Sigmoid colon (tissue), 7 donors: ENCODE measurements around the gene PARVB. TPM values are rescaled to one million over a fixed set of nuclear protein-coding genes. Genes with fewer than 3 reads are reported as not detected.
"Not testable (repeated sequence)": the region's sequence is repeated elsewhere in the genome, so short reads cannot be mapped to it uniquely, and the experiment has no call there.

ENCODE experiments used
- DNase-seq: peaks from one replicate; pipeline ENCODE4 v3.0.0-alpha.2; 2019
- H3K27ac ChIP-seq, 4 donors: fragments of 200-600 bp; sonication (generic); one replicate each; pipeline ENCODE4 v1.5.1; 2016 to 2019; ENCODE audit warnings: mild to moderate bottlenecking in 1 of 4
- H3K27me3 ChIP-seq, 3 donors: fragments of 200-600 bp; sonication (generic); one replicate each; pipeline ENCODE4 v1.5.1; 2019; ENCODE audit warnings: mild to moderate bottlenecking in 1 of 3
- H3K36me3 ChIP-seq, 4 donors: fragments of 200-600 bp; sonication (generic); one replicate each; pipeline ENCODE4 v1.5.1; 2016 to 2019
- H3K4me1 ChIP-seq, 4 donors: fragments of 200-600 bp; sonication (generic); one replicate each; pipeline ENCODE4 v1.5.1; 2017 to 2019
- H3K4me3 ChIP-seq, 4 donors: fragments of 200-600 bp; sonication (generic); one replicate each; pipeline ENCODE4 v1.5.1; 2017 to 2019; ENCODE audit warnings: mild to moderate bottlenecking in 2 of 4, moderate library complexity in 1 of 4
- H3K9me3 ChIP-seq, 4 donors: fragments of 200-600 bp in 3 of 4; sonication (generic) in 3 of 4; one replicate each; pipeline versions ENCODE4 v1.5.1 to v1.6.1; 2013 to 2019
- CTCF ChIP-seq, 4 experiments: fragments of 450-650 bp in 3 of 4; fragments of 200-600 bp in 1 of 4; IDR thresholded peaks; one replicate each; pipeline ENCODE4 v1.5.1; 2016 to 2019; ENCODE audit warnings: antibody characterized with exemption in 4 of 4, mild to moderate bottlenecking in 3 of 4, moderate library complexity in 2 of 4
- EP300 ChIP-seq, 4 donors: sonication (generic); formaldehyde crosslinking; IDR thresholded peaks; one replicate each; pipeline ENCODE4 v1.6.1; 2017; ENCODE audit warnings: antibody characterized with exemption in 4 of 4
- POLR2A ChIP-seq, 2 donors: fragments of 450-650 bp; IDR thresholded peaks; one replicate each; pipeline ENCODE4 v1.6.1; 2016; ENCODE audit warnings: antibody characterized with exemption in 2 of 2, mild to moderate bottlenecking in 2 of 2, moderate library complexity in 2 of 2
- POLR2AphosphoS5 ChIP-seq, 4 donors: sonication (generic); formaldehyde crosslinking; IDR thresholded peaks; one replicate each; pipeline ENCODE4 v1.6.1; 2017; ENCODE audit warnings: antibody characterized with exemption in 4 of 4
- WGBS, 2 donors: extraction: QIAGEN DNeasy Blood & Tissue Kit; methylation state at CpG; one replicate each; pipeline ENCODE4 v1.1.7; 2013; 5-methylcytosine and 5-hydroxymethylcytosine counted together
- intact Hi-C: fragments of 100-400 bp; cut with DNase I; formaldehyde crosslinking; loops from one replicate; pipeline ENCODE4 v1.15.1; 2023
- polyA plus RNA-seq, 3 donors: library from polyadenylated mRNA; stranded (reverse); fragments of 200-250 nt; gene quantifications; one replicate each; pipeline ENCODE4 v1.2.3, GENCODE V29; 2013
- total RNA-seq, 4 donors: library from RNA; depleted of rRNA; stranded (reverse); fragments of >200 nt; gene quantifications; one replicate each; pipeline ENCODE4 v1.1.0, GENCODE V29; 2016
- donor health status: healthy with polysubstance abuse.
- donor health status: Bipolar disorder and iron deficiency.
- donor health status: healthy.

PARVB gene
- total and polyA plus RNA-seq, 7 donors: 6.9 to 21.6 (median 18.9) TPM

DNA sequence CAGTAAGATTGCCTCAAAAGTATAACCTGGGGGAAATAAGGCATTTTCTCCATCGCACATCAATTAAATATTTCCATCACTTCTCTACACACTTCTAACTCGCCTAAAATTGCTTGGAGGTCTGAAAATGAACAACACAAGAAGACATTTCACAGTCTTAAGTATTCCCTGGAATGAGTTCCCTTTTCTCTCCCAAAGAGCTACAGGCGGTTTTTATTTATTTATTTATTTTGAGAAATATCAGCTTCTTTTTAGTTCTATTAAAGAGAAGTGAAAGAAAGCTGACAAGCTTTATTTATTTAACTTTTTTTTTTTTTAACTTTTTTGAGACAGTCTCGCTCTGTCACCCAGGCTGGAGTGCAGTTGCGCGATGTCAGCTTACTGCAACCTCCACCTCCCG, 11.5 kb upstream of the PARVB start:
- no peaks in the 10 kb centered on the region for H3K4me1 ChIP-seq
- H3K9me3 ChIP-seq: no peaks in the 10 kb centered on the region
- no peaks in the 10 kb centered on the region for H3K36me3 ChIP-seq
- no peak for DNase-seq
- intact Hi-C loops: no loop called here
- WGBS, 2 donors: 89 to 95% methylated on average over 7 of the region's 7 CpGs
- H3K27me3 ChIP-seq: no peaks in the 10 kb centered on the region
- TF ChIP-seq POLR2AphosphoS5 (IDR thresholded peaks at IDR 0.05) (no peak), POLR2A (IDR thresholded peaks at IDR 0.05) (no peak)
- no peak overlapping the region for H3K4me3 ChIP-seq
- no peak overlapping the region for H3K27ac ChIP-seq

DNA sequence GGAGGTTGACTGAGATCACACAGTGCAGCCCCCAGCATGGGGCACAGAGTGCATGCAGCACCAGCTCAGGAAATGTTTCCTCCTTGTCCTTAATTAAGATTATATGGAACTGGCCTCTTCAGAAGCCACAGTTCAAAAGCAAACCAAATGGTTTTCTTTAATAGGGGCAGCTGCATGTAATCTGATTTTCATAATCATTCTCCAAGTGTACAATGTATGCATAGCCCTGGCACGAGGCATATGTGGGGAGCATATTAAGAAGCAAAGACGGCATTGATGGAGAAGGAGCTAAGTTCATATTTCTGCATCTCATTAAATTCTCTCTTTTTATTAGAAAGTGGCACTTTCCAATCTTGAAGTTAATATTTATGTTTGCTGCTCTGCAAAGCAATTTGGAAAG, 9.9 kb upstream of the PARVB start:
- intact Hi-C loops: no loop called here
- TF ChIP-seq EP300 (IDR thresholded peaks at IDR 0.05) (no peak), POLR2A (IDR thresholded peaks at IDR 0.05) (no peak), CTCF (IDR thresholded peaks at IDR 0.05) (no peak), POLR2AphosphoS5 (IDR thresholded peaks at IDR 0.05) (no peak)

DNA sequence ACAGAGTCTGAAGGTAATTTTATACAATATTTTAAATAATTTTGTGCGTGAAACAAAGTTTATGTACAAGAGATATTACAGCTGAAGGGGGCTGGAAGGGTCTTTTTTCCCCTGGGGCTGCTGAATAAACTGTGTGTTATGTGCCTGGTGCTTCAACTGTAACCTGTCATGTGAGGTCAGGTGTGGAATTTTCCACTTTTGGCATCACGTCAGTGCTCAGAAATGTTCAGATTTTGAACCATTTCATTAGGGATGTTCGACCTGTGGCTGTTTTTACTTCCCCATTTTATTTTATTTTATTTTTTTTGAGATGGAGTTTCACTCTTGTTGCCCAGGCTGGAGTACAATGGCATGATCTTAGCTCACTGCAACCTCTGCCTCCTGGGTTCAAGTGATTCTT, 7.5 kb upstream of the PARVB start:
- H3K4me1 ChIP-seq, H3K27ac ChIP-seq, H3K27me3 ChIP-seq, H3K36me3 ChIP-seq, intact Hi-C loops, H3K4me3 ChIP-seq, DNase-seq, H3K9me3 ChIP-seq: not testable (repeated sequence)
- 73 to 75% methylated on average over 3 of the region's 3 CpGs for WGBS, 2 donors

More for the DNA sequence above, 9.9 kb upstream of the PARVB start:
- H3K36me3 ChIP-seq: no peaks in the 10 kb centered on the region
- H3K27me3 ChIP-seq: no peaks in the 10 kb centered on the region
- WGBS, 2 donors: 79 to 83% methylated on average over 2 of the region's 2 CpGs
- no peak overlapping the region for H3K27ac ChIP-seq
- no peaks in the 10 kb centered on the region for H3K4me1 ChIP-seq
- no peaks in the 10 kb centered on the region for H3K9me3 ChIP-seq
- no peak for DNase-seq
- H3K4me3 ChIP-seq: no peak overlapping the region

DNA sequence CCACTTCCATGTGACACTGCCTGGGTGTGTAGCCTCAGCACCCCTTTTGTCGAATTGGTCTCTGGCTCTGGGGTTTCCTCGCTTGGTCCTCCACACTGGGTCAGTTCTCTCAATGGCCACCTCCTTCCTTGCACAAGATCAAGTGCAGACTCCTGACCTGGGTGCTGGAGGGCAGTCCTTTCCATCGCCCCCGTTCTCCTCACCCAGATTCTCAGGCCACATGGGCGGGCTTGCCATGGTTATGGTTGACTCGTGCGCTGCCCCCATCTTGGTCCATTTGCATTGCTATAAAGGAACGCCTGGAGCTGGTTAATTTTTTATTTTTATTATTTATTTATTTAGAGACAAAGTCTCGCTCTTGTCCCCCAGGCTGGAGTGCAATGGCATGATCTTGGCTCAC, 5.5 kb upstream of the PARVB start:
- Histone ChIP-seq H3K27me3 (no peaks in the 10 kb centered on the region), H3K4me1 (peaks cover 0 to 15% (median 9%) of the 10 kb centered on the region in 4 donors), H3K27ac (no peak overlapping the region), H3K36me3 (no peaks in the 10 kb centered on the region), H3K9me3 (no peaks in the 10 kb centered on the region), H3K4me3 (no peak overlapping the region)
- WGBS, 2 donors: 73 to 89% methylated on average over 9 of the region's 9 CpGs
- TF ChIP-seq POLR2AphosphoS5 (IDR thresholded peaks at IDR 0.05) (no peak), CTCF (IDR thresholded peaks at IDR 0.05) (no peak), EP300 (IDR thresholded peaks at IDR 0.05) (no peak), POLR2A (IDR thresholded peaks at IDR 0.05) (no peak)
- intact Hi-C loops: no loop called here
- DNase-seq: no peak

- TF ChIP-seq EP300 (IDR thresholded peaks at IDR 0.05): no peak
- Histone ChIP-seq H3K36me3 (no peaks in the 10 kb centered on the region), H3K4me3 (no peak overlapping the region), H3K9me3 (no peaks in the 10 kb centered on the region), H3K27ac (no peak overlapping the region), H3K27me3 (no peaks in the 10 kb centered on the region), H3K4me1 (peaks cover 0 to 17% (median 12%) of the 10 kb centered on the region in 4 donors)
- WGBS, 2 donors: 91 to 94% methylated on average over 10 of the region's 10 CpGs
- no peak for DNase-seq
- intact Hi-C loops: no loop called here
These were observed 4.7 kb upstream of the PARVB start for GRCh38 chr22:44019416-44019815.

GRCh38 chr22:44019846-44020245, 4.3 kb upstream of the PARVB start:
- H3K4me1 ChIP-seq: peaks cover 0 to 22% (median 12%) of the 10 kb centered on the region in 4 donors
- H3K27me3 ChIP-seq: peaks cover 0 to 4% (median 0%) of the 10 kb centered on the region in 3 donors
- no peaks in the 10 kb centered on the region for H3K9me3 ChIP-seq
- H3K27ac ChIP-seq: no peak overlapping the region
- H3K4me3 ChIP-seq: no peak overlapping the region
- intact Hi-C loops: no loop called here
- 96% methylated on average over 5 of the region's 5 CpGs for WGBS, 2 donors
- no peaks in the 10 kb centered on the region for H3K36me3 ChIP-seq
- no peak for TF ChIP-seq CTCF (IDR thresholded peaks at IDR 0.05)
- TF ChIP-seq POLR2AphosphoS5 (IDR thresholded peaks at IDR 0.05): no peak
- TF ChIP-seq POLR2A (IDR thresholded peaks at IDR 0.05): no peak
- TF ChIP-seq EP300 (IDR thresholded peaks at IDR 0.05): no peak
- DNase-seq: no peak
